Activated naive CD8-positive, alpha-beta T cell (primary cell): Measurements from ENCODE around the gene ST8SIA2.
A peak's percentile ranks its signal among the peaks of the same experiment; 100 is the strongest.

Experiments
- H3K27ac Mint-ChIP-seq: one replicate; pipeline ENCODE4 v1.8.0; 2021; ENCODE audit warnings: mixed read lengths
- H3K27me3 Mint-ChIP-seq: one replicate; pipeline ENCODE4 v1.8.0; 2021; ENCODE audit warnings: mixed read lengths
- H3K36me3 Mint-ChIP-seq: one replicate; pipeline ENCODE4 v1.8.0; 2021; ENCODE audit warnings: mixed read lengths
- H3K4me1 Mint-ChIP-seq: one replicate; pipeline ENCODE4 v1.8.0; 2021; ENCODE audit warnings: low read depth, mixed read lengths
- H3K4me3 Mint-ChIP-seq: one replicate; pipeline ENCODE4 v1.8.0; 2021; ENCODE audit warnings: mild to moderate bottlenecking, mixed read lengths
- H3K9me3 Mint-ChIP-seq: one replicate; pipeline ENCODE4 v1.8.0; 2021; ENCODE audit warnings: low read depth, mixed read lengths

ST8SIA2 gene

GRCh38 chr15:92385096-92385495 is 8.6 kb upstream of the ST8SIA2 start:
- Mint-ChIP-seq H3K4me3 (no peak overlapping the region), H3K4me1 (no peaks in the 10 kb centered on the region), H3K27me3 (peaks cover 27% of the 10 kb centered on the region), H3K27ac (no peak overlapping the region), H3K9me3 (no peaks in the 10 kb centered on the region), H3K36me3 (no peaks in the 10 kb centered on the region)

GRCh38 chr15:92391640-92392039 is 2.0 kb upstream of the ST8SIA2 start:
- Mint-ChIP-seq H3K4me3 (no peak overlapping the region), H3K36me3 (no peaks in the 10 kb centered on the region), H3K4me1 (peaks cover 12% of the 10 kb centered on the region), H3K27ac (no peak overlapping the region), H3K27me3 (peaks cover 50% of the 10 kb centered on the region), H3K9me3 (no peaks in the 10 kb centered on the region)

- Mint-ChIP-seq H3K4me3 (no peak overlapping the region), H3K27me3 (peaks cover 47% of the 10 kb centered on the region), H3K27ac (no peak overlapping the region), H3K9me3 (no peaks in the 10 kb centered on the region), H3K36me3 (no peaks in the 10 kb centered on the region), H3K4me1 (peaks cover 12% of the 10 kb centered on the region)
These were observed 1.2 kb upstream of the ST8SIA2 start for GRCh38 chr15:92392462-92392861.

DNA sequence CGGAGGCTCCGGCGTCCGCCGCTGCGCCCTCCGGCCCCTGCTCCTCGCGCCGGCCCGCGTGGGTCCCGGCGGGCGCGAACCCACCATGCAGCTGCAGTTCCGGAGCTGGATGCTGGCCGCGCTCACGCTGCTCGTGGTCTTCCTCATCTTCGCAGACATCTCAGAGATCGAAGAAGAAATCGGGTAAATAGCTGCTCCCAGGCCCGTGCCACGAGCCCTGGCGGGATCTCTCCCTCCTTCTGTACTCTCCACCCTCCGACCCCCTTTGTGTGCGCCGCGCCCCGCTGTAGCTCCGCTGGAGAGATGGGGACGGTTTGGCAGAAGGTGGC is 263 bp downstream of the ST8SIA2 start:
- Mint-ChIP-seq H3K27ac (no peak overlapping the region), H3K4me3 (no peak overlapping the region), H3K4me1 (peaks cover 12% of the 10 kb centered on the region), H3K36me3 (no peaks in the 10 kb centered on the region), H3K27me3 (peaks cover 41% of the 10 kb centered on the region), H3K9me3 (no peaks in the 10 kb centered on the region)

GRCh38 chr15:92394309-92395097 is 822 bp downstream of the ST8SIA2 start:
- H3K36me3 Mint-ChIP-seq: no peaks in the 10 kb centered on the region
- H3K27ac Mint-ChIP-seq: no peak overlapping the region
- peaks cover 12% of the 10 kb centered on the region for H3K4me1 Mint-ChIP-seq
- H3K4me3 Mint-ChIP-seq: no peak overlapping the region
- H3K27me3 Mint-ChIP-seq: peaks cover 37% of the 10 kb centered on the region
- no peaks in the 10 kb centered on the region for H3K9me3 Mint-ChIP-seq

- Mint-ChIP-seq H3K9me3 (no peaks in the 10 kb centered on the region), H3K27me3 (peaks cover 37% of the 10 kb centered on the region), H3K36me3 (no peaks in the 10 kb centered on the region), H3K27ac (no peak overlapping the region), H3K4me1 (peaks cover 12% of the 10 kb centered on the region), H3K4me3 (peak overlapping the region; percentile 41)
These were observed 1.5 kb downstream of the ST8SIA2 start for GRCh38 chr15:92395098-92395635.

- H3K4me1 Mint-ChIP-seq: peaks cover 6% of the 10 kb centered on the region
- peaks cover 18% of the 10 kb centered on the region for H3K27me3 Mint-ChIP-seq
- H3K9me3 Mint-ChIP-seq: no peaks in the 10 kb centered on the region
- H3K27ac Mint-ChIP-seq: no peak overlapping the region
- H3K36me3 Mint-ChIP-seq: no peaks in the 10 kb centered on the region
- H3K4me3 Mint-ChIP-seq: no peak overlapping the region
These were observed 5.7 kb downstream of the ST8SIA2 start for GRCh38 chr15:92399271-92399950.

DNA sequence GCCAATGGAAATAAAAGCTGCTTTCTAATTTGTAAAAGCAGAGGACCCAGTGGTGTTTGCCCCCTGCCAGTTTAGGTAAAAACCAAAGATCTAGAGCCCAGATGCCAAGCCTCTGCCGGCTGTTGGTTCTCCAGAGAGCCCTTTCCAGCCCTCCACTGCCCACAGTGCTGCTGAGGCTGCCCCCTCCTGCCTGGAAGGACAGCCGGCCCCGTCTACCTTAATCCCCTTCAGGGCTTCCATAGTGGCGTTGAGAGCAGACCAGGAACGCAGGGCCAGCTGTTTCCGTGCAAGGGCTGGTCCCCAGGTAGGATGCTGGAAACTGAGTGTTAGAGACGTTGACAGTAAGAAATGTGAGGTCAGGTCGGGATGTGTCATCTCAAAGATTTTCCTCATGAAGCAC is 6.9 kb downstream of the ST8SIA2 start:
- H3K4me3 Mint-ChIP-seq: no peak overlapping the region
- no peaks in the 10 kb centered on the region for H3K9me3 Mint-ChIP-seq
- H3K27me3 Mint-ChIP-seq: peaks cover 13% of the 10 kb centered on the region
- H3K4me1 Mint-ChIP-seq: peaks cover 2% of the 10 kb centered on the region
- H3K36me3 Mint-ChIP-seq: no peaks in the 10 kb centered on the region
- no peak overlapping the region for H3K27ac Mint-ChIP-seq

DNA sequence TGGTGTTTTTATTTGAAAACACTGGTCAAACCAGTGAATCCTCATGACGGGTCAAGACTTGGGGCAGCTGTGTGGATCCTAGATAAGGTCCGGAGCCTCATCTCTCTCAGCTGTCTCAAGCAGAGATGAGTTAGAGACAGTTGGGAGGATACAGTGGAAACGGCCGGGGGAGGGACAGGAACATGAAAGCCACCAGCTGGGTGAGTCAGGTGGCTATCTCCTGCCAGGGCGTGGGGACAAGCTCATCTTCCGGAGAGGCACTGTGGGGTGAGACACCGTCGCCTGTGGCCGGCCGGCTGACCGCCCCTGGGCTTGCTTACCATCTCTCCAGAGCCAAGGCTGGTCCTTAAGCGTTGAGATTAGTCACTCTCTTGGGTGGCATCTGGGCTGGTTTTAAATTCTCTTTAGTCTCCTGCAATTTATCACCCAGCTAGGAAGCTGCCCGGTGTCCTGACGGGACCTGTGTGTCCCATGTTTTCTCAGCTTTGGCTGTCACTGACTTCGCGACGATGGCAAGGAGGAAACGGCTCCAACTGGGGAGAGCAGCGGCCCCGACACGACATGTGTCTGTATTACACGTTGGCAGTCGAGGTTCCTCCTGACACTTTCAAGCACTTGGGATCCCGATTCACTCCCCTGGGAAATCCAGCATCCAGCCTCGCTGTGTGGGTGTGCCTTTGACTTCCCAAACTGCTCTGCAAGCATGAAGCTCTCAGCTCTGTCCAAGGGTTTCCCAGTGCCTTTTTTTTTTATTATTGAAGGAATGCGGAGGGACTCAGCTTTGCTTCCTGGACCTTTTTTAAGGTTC is 7.5 kb downstream of the ST8SIA2 start:
- H3K27me3 Mint-ChIP-seq: peaks cover 6% of the 10 kb centered on the region
- H3K4me3 Mint-ChIP-seq: no peak overlapping the region
- H3K9me3 Mint-ChIP-seq: no peaks in the 10 kb centered on the region
- no peaks in the 10 kb centered on the region for H3K4me1 Mint-ChIP-seq
- no peak overlapping the region for H3K27ac Mint-ChIP-seq
- no peaks in the 10 kb centered on the region for H3K36me3 Mint-ChIP-seq

DNA sequence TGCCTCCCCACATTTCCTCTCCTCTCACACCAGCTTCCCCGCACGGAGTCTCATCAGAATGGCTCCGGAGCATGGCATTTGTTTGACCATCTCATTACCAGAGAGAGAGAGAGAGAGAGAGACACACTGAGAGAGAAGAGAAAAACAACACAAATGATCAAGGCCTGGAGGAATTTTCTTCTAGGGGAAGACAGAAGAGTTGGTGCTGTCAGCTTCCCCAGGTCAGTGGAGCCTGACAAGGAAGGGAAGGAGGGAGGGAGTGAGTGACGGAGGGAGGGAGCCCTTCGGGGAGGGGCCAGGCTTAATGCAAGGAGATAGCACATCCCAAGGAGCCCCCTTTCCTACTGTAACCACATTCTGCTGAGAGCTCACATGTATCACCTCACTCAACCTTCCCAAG is 9.1 kb downstream of the ST8SIA2 start:
- no peak overlapping the region for H3K4me3 Mint-ChIP-seq
- no peaks in the 10 kb centered on the region for H3K36me3 Mint-ChIP-seq
- H3K27me3 Mint-ChIP-seq: peaks cover 2% of the 10 kb centered on the region
- H3K27ac Mint-ChIP-seq: no peak overlapping the region
- H3K4me1 Mint-ChIP-seq: no peaks in the 10 kb centered on the region
- no peaks in the 10 kb centered on the region for H3K9me3 Mint-ChIP-seq

- H3K36me3 Mint-ChIP-seq: no peaks in the 10 kb centered on the region
These were observed 12.3 kb downstream of the ST8SIA2 start for GRCh38 chr15:92405942-92406341.

GRCh38 chr15:92407321-92407720 is 13.6 kb downstream of the ST8SIA2 start:
- no peaks in the 10 kb centered on the region for H3K4me1 Mint-ChIP-seq
- no peaks in the 10 kb centered on the region for H3K9me3 Mint-ChIP-seq
- no peak overlapping the region for H3K27ac Mint-ChIP-seq
- no peak overlapping the region for H3K4me3 Mint-ChIP-seq
- peaks cover 7% of the 10 kb centered on the region for H3K27me3 Mint-ChIP-seq
- no peaks in the 10 kb centered on the region for H3K36me3 Mint-ChIP-seq

More at GRCh38 chr15:92405942-92406341, 12.3 kb downstream of the ST8SIA2 start:
- Mint-ChIP-seq H3K27me3 (peaks cover 5% of the 10 kb centered on the region), H3K4me3 (no peak overlapping the region), H3K4me1 (no peaks in the 10 kb centered on the region), H3K9me3 (no peaks in the 10 kb centered on the region), H3K27ac (no peak overlapping the region)

DNA sequence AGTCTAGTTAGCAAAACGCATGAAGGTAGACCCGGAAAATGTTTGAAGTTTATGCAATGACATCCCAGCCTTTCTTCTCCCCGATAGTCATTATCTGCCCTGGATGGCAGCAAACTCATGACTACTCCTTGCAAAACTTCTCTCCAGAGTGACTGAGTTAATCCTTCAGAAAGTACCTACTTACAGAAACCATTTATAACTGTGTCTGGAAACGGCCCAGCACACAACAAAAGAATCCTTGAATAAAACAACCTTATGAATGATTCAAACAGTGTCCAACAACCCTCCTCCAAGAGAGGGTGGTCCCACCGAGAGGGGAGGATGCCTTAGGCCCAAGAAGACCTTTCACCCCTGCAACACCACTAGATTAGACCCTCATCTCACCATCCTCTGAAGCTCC is 14.2 kb downstream of the ST8SIA2 start:
- Mint-ChIP-seq H3K27ac (no peak overlapping the region), H3K4me1 (no peaks in the 10 kb centered on the region), H3K9me3 (no peaks in the 10 kb centered on the region), H3K27me3 (peaks cover 7% of the 10 kb centered on the region), H3K36me3 (no peaks in the 10 kb centered on the region), H3K4me3 (no peak overlapping the region)

DNA sequence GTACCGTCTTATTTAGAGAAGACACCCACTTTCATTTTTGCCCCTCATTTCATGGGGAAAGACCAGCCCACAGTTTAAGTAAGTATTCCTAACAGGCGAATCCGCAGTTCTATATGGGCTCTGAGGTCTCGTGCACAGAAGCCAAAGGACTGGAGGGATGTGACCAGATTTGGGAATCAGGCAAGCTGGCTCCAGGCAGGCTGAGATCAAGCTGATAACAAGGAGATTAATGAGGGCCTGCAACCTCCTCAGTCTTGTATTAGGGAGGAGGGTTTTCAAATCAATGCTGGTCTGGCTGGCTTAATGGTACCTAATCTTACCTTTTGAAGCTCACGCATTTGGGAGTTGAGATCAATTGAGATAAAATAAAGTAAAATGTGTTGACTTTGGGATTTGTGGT is 15.3 kb downstream of the ST8SIA2 start:
- Mint-ChIP-seq H3K4me3 (no peak overlapping the region), H3K36me3 (no peaks in the 10 kb centered on the region), H3K27ac (no peak overlapping the region), H3K9me3 (no peaks in the 10 kb centered on the region), H3K27me3 (peaks cover 7% of the 10 kb centered on the region), H3K4me1 (no peaks in the 10 kb centered on the region)

DNA sequence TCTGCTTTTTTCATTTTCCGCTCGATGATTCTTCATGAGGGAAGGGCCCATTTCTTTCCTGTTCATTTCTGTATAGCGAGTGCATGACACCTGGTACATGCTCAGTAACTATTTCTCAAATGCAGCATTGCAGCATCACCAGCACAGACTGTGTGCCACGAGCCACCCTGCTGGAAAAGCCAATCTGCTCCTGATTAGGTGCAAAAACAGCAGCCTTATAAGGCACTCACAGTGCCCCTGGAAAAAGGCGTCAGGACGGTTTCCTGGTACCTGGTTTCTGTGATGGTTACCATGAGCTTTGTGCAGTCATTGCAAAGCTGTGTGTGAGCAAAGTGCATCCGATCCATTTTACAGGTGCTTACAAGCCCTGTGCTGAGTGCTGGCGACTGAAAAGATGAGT is 15.8 kb downstream of the ST8SIA2 start:
- Mint-ChIP-seq H3K4me3 (no peak overlapping the region), H3K27me3 (peaks cover 9% of the 10 kb centered on the region), H3K9me3 (no peaks in the 10 kb centered on the region), H3K36me3 (no peaks in the 10 kb centered on the region), H3K4me1 (no peaks in the 10 kb centered on the region), H3K27ac (no peak overlapping the region)
